Activated naive CD4-positive, alpha-beta T cell treated with Interleukin-2 at 50 U/mL for 16 hours (primary cell): Measurements from ENCODE around the gene MLX.
A peak's percentile ranks its signal among the peaks of the same experiment; 100 is the strongest.
"Not testable (repeated sequence)": the region's sequence is repeated elsewhere in the genome, so short reads cannot be mapped to it uniquely, and the experiment has no call there.

Experiments
- DNase-seq: peaks from one replicate; pipeline ENCODE4 v3.0.0-alpha.2; 2020

The MLX gene

DNA sequence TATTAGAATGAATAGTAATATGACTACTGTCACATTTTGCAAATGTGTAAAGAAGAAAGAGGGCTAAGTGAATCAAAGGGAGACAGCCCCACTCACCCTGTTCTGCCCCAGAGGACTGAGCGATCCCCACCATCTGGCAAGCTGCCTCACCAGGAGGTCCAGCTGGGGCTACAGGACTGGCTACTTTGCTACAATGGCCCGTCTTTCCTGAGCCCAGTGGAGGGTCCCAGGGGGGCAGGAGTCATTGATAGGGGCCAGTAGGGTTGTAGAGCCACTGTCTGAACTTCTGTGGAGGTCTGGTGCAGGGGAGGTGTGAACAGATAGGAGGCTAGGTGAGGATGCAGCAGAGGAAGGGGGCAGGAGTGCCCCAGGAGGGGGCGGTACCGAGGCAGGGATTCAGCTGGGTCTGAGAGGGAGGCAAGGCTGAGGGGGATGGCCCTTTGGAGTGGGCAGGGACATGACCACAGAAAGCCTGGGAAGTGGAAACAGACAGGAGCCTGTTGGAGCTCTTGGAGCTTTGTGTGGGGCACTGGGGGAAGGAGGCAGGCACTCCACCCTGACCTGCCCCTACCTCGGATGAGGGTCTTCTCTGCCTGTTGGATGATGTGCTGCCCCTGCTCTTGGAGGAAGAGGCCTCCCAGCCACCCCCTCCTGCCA, 10.8 kb upstream of the MLX start:
- not testable (repeated sequence) for DNase-seq

DNA sequence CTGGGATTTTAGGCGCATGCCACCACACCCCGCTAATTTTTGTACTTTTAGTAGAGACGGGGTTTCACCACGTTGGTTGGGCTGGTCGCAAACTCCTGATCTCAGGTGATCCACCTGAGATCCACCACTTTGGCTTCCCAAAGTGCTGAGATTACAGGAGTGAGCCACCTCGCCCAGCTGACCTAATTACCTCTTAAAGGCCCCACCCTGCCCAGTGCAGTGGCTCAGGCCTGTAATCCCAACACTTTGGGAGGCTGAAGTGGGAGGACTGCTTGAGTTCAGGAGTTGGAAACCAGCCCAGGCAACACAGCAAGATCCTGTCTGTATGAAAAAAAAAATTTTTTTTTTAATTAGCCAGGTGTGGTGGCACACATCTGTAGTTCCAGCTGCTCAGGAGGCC, 7.8 kb upstream of the MLX start:
- DNase-seq = no peak

DNA sequence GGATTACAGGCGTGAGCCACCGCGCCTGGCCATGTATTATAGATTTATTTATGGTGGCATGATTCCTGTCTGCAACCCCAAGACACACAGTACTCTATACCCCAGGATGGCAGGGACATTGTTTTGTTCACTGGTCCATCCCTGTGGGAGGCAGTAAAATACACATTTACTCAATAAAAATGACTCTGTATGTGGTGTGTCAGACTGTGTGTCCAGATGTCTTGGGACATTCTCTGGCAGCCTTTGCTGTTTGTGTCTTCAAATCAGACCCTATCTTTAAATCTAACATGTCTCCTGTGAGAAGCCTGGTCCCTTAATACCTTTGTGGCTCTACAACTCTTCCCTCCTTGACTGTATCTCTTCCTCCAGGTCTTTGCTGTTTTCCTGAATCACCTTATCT, 6.7 kb upstream of the MLX start:
- no peak for DNase-seq

DNA sequence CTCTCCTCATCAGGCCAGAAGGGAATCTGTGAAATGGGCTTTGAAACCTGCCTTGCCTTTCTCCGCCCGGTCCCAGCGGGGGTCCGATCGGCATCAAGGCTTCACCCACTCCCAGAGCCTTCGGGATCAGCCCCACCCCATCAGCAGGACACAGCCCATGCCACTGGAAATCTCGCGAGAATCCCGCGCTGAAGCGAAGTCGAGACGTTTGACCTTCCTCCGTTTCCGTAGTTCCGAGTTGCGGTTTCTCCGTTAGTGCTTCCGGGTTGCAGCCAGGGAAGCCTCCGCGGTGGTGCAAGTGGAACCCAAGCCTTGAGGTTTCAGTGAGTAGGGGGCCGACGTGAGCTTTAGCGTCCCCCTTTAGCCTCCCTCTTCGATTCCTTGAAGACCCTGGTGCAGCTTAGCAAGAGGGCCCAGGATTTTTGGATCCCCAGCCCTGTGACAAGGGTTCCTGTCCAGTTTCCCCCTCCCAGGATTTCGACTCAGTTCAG, 5.0 kb upstream of the MLX start, which contains the start of gene COASY:
Gene COASY, plus strand, starts transcription at position 252 of the 491 bp plus-strand sequence. CDS start 475 bp downstream, outside the sequence.
- DNase-seq = peak; percentile 92

DNA sequence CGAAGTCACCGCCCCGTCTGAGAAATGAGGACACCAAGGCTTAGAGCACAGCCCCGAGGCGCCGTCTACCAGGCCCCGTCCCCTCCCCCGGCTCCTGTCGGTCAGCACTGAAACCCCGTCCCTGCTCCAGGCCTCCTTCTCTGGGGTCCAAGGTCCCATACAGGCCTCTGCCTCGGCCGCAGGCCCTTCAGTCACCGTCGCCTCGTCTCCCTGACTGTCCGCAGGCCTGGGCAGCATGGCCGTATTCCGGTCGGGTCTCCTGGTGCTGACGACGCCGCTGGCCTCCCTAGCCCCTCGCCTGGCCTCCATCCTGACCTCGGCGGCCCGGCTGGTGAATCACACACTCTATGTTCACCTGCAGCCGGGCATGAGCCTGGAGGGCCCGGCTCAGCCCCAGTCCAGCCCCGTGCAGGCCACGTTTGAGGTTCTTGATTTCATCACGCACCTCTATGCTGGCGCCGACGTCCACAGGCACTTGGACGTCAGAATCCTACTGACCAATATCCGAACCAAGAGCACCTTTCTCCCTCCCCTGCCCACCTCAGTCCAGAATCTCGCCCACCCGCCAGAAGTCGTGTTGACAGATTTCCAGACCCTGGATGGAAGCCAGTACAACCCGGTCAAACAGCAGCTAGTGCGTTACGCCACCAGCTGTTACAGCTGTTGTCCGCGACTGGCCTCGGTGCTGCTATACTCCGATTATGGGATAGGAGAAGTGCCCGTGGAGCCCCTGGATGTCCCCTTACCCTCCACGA, 4.3 kb upstream of the MLX start:
- no peak for DNase-seq

DNA sequence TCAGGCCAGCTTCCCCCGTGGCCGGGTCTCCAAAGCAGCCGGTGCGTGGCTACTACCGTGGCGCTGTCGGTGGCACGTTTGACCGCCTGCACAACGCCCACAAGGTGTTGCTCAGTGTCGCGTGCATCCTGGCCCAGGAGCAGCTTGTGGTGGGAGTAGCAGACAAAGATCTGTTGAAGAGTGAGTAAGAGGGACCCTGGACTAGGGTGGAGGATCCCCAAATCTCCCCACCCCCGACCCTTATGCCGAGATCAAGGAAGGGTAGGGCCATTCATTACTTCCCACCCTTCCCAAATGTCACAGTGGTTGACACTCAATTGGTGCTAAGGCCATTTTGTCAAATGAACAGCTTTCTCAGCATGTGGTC, 3.8 kb upstream of the MLX start:
- DNase-seq = no peak

DNA sequence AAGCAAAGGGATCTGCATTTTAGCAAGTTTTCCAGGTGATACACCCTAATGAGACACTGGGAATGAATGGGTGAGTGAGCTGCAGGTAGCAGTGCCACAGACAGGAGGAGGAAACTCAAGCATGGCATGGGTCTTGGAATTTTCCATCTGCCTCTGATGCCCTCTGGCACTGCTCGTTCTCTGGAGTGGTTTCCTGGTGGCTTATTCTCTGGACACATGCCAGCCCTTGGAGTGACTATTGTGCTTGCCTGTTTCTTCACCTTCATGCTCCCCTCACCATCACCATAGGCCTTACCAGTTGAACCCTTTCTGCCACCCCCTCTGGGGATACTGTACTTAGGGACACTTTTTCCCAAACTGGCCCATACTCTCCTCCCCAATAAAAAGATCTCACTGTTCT, 3.4 kb upstream of the MLX start:
- no peak for DNase-seq

DNA sequence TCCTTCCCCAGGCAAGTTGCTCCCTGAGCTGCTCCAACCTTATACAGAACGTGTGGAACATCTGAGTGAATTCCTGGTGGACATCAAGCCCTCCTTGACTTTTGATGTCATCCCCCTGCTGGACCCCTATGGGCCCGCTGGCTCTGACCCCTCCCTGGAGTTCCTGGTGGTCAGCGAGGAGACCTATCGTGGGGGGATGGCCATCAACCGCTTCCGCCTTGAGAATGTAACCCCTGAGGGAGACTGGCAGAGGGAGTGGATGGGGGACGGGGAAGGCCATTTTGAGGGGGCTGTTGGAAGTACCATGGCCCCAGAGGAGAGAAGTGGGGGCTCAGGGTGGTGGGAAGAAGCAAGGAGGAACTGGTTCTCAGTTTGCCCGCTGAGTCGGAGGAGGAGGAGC, 3.0 kb upstream of the MLX start:
- no peak for DNase-seq

DNA sequence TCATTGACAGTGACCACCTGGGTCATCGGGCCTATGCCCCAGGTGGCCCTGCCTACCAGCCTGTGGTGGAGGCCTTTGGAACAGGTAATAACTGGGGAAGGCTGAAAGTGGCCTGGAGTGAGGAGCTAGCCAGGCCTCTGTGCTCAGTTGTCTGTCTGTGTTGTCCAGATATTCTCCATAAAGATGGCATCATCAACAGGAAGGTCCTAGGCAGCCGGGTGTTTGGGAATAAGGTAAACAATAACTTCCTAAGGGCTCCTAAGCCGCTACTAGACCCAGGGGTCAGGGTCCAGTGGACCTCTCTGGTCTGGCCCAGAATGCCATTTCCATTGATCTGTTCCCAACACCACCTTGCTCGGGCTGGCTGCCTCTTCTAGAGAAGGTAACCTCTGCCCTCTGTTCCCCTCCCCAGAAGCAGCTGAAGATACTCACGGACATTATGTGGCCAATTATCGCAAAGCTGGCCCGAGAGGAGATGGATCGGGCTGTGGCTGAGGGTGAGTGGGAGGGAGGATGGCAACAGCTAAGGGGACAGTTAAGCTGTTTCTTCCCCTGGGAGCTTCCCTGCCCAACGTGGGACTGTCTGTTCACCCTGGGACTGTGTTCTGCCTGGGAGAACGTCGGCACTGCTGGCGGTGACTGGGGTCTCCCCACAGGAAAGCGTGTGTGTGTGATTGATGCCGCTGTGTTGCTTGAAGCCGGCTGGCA, 1.9 kb upstream of the MLX start:
- no peak for DNase-seq

DNA sequence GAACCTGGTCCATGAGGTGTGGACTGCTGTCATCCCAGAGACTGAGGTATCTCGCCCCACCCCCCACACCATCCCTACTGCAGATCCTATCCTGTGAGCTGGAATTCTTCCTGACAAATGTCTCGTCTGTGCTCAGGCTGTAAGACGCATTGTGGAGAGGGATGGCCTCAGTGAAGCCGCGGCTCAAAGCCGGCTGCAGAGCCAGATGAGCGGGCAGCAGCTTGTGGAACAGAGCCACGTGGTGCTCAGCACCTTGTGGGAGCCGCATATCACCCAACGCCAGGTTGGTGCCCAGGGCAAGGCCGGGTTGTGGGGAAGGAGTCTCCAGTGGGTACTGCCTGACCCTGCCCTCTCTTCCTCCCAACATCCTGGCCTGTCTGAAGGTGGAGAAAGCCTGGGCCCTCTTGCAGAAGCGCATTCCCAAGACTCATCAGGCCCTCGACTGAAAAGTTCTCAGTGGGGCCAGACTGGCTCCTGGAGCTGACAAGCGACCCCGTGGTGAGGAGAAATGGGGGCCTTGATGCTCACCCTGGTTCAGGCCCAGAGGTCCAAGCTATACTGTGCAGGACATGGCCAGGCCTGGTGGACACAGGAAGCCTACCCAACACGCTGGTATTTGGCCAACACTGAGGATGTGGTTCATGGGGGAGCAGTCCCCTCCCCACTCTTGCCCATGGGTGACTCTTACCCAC, 1.2 kb upstream of the MLX start:
- no peak for DNase-seq

DNA sequence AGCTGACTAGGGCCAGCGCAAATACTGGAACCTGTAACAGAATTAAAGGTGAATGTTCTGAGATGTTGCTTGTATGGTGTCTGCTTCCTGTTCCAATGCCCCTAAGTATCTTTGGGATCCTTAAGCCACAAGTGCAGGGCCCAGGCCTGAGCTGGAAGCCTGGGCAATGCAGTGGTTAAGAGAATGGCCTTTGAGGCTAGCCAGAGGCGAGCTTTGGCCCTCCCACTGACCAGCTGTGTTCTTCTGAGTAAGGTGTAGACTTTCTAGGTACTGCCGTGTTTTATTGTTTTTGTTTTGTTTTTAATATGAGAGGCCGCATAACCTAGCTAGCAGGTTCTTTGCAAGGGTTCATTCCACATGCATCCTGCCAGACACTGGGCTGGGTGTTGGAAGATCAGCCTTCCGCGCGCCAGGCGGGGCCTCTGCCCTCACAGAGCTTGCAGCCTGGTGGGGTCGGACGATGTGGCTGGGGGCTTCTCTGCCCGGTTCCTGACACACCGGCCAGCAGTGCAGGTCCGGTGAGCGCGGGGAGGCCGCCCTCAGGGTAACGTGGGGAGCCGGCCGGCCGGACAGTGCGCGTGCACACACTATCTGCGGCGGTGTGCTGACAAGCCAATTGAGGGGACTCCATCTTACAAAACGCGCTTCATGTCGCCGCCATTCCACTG, 551 bp upstream of the MLX start:
- no peak for DNase-seq

DNA sequence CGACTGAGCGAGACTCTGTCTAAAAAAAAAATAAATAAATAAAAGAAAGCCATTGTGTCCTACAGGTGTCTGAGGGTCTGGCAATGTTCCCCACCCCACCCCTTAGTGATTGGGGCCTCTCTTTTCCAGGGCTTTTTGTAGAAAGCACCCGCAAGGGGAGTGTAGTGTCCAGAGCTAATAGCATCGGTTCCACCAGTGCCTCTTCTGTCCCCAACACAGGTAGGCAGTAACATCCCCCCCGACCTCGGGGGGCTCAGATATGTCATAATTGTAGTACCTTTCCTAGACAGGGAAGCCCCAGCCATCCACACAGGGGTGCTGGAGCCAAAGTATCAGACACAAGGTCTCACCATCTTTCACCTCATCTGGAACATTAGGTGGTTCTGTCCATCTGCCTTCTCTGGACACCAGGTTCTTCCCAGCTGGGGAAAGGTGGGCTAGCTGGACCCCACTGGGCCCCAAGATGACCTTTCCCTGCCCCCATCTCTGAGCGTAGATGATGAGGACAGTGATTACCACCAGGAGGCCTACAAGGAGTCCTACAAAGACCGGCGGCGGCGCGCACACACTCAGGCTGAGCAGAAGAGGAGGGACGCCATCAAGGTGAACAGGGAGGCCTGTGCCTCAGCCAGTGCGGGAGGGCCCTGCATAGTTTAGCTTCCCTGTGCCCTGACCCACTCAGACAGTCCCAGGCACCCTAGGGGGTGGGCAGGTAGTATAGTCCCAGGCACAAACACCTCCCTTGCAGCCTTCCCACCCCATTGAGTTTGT, 1.6 kb downstream of the MLX start:
- DNase-seq = no peak

DNA sequence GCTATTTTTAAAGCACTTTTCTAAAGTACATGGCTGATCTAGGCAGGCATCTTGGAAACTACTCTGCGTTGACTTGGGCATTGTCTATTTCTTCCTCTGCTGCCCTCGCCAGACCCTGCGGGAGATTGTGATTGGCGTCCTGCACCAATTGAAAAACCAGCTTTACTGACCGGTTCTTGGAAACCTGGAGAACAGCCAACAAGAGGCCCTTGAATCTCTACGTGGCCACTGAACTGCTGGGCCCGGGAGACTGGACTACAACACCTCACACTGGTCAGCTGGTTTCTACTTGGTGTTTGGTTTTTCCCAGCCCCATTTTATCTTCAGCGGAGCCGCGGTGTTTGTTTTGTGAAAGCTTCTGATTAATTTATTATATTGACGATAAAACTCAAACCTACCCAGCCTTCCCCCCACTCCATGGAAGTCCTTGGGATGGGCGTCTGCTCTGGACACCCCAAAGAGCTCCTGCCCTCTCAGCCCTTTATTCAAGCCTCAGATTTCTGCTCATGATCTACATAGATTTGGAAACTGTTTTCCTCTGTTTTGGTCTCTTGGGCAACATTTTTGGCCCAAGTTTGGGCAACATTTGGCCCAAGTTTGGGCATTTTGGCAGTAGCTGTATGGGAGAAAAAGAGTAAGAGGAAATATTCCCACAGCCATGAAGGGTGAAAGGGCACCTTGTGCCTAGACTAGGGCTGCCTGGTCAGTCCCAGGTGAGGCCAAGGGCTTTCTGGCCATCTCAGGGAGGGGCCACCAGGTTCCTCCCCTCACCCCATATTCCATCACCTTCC, 4.7 kb downstream of the MLX start:
- DNase-seq = no peak

DNA sequence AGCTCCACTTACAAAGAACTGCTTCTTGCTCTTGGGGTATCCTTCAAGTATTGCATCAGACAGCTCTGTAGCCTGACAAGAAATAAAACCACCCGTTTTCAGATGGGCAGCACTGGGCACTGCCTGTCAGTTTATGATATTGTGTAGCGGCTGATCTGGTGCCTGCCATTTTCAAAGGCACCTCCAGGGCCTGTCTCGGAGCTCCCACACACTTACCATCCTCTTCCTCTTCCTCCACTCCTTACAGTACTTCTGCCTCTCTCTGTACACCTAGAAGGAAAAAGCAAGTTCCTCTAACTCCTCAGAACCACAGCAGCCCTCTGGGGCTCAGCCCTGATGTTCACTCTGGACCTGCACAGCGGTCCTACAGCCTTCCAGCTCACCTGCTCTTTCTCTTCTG, 6.2 kb downstream of the MLX start:
- no peak for DNase-seq

DNA sequence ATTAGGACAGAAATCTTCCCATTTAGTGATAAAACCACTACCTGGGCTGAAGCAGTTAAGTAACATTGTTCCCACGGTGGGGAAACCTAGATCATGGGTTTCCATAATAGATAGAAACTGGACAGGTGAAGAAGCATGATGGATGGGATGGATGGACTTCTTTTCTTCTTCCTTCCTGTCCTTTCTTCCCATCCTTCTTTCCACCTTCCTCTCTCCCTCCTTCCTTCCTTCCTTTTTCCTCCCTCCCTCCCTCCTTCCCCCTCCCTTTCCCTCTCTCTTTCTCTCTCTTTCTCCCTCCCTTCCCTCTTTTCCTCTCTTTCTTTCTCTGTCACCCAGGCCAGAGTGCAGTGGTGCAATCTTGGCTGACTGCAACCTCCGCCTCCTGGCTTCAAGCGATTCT, 7.6 kb downstream of the MLX start:
- no peak for DNase-seq

DNA sequence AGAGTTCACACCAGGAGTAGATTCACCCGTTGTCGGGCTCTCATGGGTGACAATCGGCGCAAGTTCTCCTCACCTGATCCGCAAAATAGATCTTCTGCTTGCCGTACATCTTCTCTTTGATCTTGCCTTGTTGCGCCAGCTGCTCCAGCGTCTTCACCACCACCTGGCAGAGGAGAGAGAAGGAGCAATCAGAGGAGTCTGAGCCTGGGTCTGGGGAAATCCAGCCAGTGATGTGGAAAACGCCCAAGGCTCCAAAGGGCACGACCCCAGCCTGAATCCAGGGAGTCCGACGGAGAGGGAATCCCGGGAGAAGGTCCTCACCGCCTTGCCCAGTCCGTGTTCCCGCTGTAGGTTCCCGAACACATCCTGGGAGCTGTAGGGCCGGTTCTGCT, 10.2 kb downstream of the MLX start:
- DNase-seq = no peak

DNA sequence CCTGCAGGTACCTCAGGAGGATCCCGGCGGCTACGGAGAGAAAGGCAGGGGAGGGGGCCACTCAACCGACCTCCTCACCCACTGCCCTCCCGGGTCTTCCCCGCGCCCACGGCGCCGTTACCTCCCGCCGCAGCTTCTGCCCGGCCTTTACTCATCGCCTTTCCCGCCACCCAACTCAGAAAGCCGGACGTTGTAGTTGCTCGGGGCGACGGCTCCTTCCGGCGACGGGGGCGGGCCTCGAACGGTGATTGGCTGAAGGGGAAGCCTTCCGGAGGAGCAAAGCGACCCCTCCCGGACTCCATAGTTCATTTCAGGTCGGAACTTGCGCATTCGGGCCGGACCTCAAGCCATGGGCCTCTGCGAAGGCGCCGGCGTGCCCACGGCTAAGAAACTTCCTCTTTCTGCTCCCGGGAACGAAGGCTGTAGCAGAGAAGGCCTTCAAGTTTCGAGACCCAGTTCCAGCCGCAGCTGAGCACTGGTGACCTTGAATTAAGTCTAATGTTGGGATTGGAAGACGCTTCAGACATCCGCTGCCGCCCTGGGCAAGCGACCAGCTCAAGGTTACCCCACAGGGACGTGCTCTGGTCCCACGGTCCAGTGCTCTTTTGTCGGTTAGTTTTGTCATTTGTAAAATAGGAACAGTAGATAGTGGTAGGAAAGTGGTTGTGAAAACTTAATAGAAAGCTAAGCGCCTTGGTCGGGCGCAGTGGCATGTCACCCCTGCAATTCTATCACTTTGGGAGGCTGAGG, 10.8 kb downstream of the MLX start, which contains the start of gene PSMC3IP:
Gene PSMC3IP, minus strand, starts transcription at position 198 of the 750 bp plus-strand sequence. Its CDS starts 43 bp downstream, at position 155.
- DNase-seq = peak; percentile 95

DNA sequence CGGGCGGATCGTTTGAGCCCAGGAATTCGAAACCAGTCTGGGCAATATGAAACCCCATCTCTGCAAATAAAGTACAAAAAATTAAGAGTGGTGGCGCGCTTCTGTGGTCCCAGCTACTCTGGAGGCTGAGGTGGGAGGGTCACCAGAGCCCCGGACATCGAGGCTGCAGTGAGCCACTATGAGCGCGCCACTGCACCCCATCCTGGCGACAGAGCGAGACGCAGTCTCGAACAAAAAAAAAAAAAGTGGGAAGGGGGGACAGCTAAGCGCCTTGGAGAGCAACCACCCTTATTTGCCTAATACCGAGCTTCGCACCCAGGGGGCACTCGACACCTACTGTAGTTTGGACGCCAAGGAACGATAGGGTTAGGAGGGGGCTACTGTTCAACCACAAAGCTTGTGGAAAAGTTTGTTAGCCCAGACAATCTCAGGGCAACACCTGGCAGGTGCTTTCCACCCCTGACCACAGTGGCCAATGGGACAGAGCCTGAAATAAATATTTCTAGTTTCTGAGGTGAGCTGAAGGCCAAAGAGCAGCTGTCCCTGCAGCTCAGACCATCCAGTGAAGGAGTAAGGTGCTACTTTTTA, 11.5 kb downstream of the MLX start:
- DNase-seq = peak; percentile 76

DNA sequence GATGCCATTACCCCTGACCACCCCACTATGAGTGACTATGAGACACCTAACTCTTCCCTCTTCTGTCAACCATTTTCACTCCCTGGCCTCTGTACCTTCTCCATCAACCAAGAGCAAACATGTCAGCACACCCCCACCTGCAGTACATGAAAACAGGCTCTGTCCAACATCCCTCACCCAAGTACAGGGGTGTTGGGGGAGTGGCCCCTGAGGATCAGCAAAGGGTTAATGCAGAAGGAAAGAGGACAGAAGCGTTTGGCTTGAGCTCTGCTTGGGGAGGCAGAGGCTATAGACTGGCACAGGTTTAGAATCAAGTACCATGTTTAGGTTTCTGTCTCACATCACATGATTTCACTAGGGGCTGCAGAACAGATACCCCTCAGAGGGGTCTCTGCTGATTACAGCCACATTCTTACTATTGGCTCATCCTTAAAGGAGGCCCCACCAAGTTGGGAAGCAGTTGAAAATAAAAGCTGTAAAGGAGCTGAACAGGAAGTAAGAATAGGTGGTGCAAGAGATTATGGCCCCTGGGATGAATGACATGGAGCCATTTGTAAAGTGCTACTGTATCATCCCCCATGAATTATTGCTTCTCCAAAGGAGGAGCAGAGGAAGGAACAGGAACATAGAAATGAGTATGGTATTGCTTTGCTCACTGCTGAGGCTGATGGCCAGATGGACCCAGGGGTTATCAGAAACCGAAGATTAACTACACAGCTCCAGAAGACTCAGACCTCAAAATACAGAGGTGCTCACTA, 13.1 kb downstream of the MLX start:
- DNase-seq = no peak
